Kidney (tissue), 14 donors: ENCODE measurements around the gene SGCD. TPM values are rescaled to one million over a fixed set of nuclear protein-coding genes. Genes with fewer than 3 reads are reported as not detected.

Experiments
- DNase-seq, 5 donors: peaks; one replicate each; pipeline ENCODE4 v3.0.0-alpha.2; 2013 to 2020
- FAIRE-seq: peaks from 2 replicates; lab custom pipeline; 2012; peaks lifted over from hg19 to GRCh38; lab: Jason Lieb, UNC
- H3K27ac ChIP-seq, 2 donors: one replicate each; pipeline ENCODE4 v1.7.0; 2013; ENCODE audit warnings: low read depth in 2 of 2, low read length in 2 of 2, inconsistent platforms in 1 of 2
- H3K27me3 ChIP-seq: one replicate; pipeline ENCODE4 v1.7.1; 2013; ENCODE audit warnings: low read length, inconsistent platforms; ENCODE audit not compliant: control insufficient read depth, insufficient read depth
- H3K36me3 ChIP-seq, 3 donors: one replicate each; pipeline versions ENCODE4 v1.7.0 to v1.7.1; 2013; ENCODE audit warnings: low read length in 3 of 3, control low read depth in 1 of 3, inconsistent platforms in 1 of 3; ENCODE audit not compliant: insufficient read depth in 3 of 3, control insufficient read depth in 2 of 3
- H3K4me1 ChIP-seq, 3 donors: one replicate each; pipeline versions ENCODE4 v1.7.0 to v1.7.1; 2013; ENCODE audit warnings: low read length in 3 of 3, inconsistent platforms in 1 of 3, low read depth in 1 of 3; ENCODE audit not compliant: control insufficient read depth in 2 of 3, insufficient read depth in 2 of 3
- H3K4me3 ChIP-seq, 3 donors: one replicate each; pipeline versions ENCODE4 v1.7.0 to v1.8.1; 2013; ENCODE audit warnings: low read length in 3 of 3, control low read depth in 1 of 3, inconsistent platforms in 1 of 3
- H3K9ac ChIP-seq, 3 donors: one replicate each; pipeline versions ENCODE4 v1.7.0 to v1.7.1; 2013; ENCODE audit warnings: low read length in 3 of 3, control low read depth in 1 of 3, inconsistent platforms in 1 of 3
- H3K9me3 ChIP-seq, 3 donors: one replicate each; pipeline versions ENCODE4 v1.7.0 to v1.7.1; 2013; ENCODE audit warnings: low read length in 3 of 3, control low read depth in 1 of 3, inconsistent platforms in 1 of 3; ENCODE audit not compliant: control insufficient read depth in 2 of 3, insufficient read depth in 1 of 3
- CTCF ChIP-seq: IDR thresholded peaks from 3 replicates; pipeline ENCODE4 v1.5.1; 2012; ENCODE audit warnings: mild to moderate bottlenecking, moderate library complexity, borderline replicate concordance; ENCODE audit not compliant: insufficient read depth; ENCODE audit errors: extremely low read depth
- intact Hi-C: fragments of 100-400 bp; cut with DNase I; formaldehyde crosslinking; loops from one replicate; pipeline ENCODE4 v1.11.1; 2022
- polyA plus RNA-seq: library from polyadenylated mRNA; stranded (reverse); fragments of 350-450 nt; fragmentation: Illumina TruSeq; extraction: RNeasy Lipid Tissue Mini Kit (QIAGEN cat#74804); gene quantifications from one replicate; pipeline ENCODE4 v1.2.3, GENCODE V29; 2014; ENCODE audit warnings: low read depth, low replicate concordance; ENCODE audit not compliant: insufficient read depth
- total RNA-seq: library from RNA; stranded (reverse); fragmentation: NEBNext Ultra II Directional; extraction: Animal tissue kit (Norgen Biotek cat#: 25700); gene quantifications from one replicate; pipeline ENCODE4 v1.2.1, GENCODE V29; 2021
- donor health status: control.
- donor health status: control.
- donor health status: control.
- donor health status: control.
- donor health status: control.
- donor health status: DM: yes; HTN: yes; CAD: no.
- donor health status: Normal renal cell carcinoma (clear cell type).

SGCD gene
- total and polyA plus RNA-seq, 2 donors from 2014 or later: 0.99 to 2.7 TPM

GRCh38 chr5:156526081-156526925 lies 199.3 kb downstream of the SGCD start:
- TF ChIP-seq CTCF: no peak
- Histone ChIP-seq H3K4me3 (no peak overlapping the region), H3K27me3 (no peaks in the 10 kb centered on the region), H3K36me3 (no peaks in the 10 kb centered on the region), H3K9me3 (peaks cover 0 to 1% (median 0%) of the 10 kb centered on the region in 3 donors), H3K9ac (no peak overlapping the region), H3K27ac (no peak overlapping the region), H3K4me1 (no peaks in the 10 kb centered on the region)
- peak in 2 of 5 donors; percentile 58 to 72 for DNase-seq
- FAIRE-seq: no peak
- intact Hi-C loops: no loop called here

- Histone ChIP-seq H3K27me3 (no peaks in the 10 kb centered on the region), H3K9me3 (no peaks in the 10 kb centered on the region), H3K36me3 (no peaks in the 10 kb centered on the region), H3K4me3 (no peak overlapping the region), H3K9ac (no peak overlapping the region), H3K4me1 (no peaks in the 10 kb centered on the region), H3K27ac (no peak overlapping the region)
- intact Hi-C loops: no loop called here
- DNase-seq (no peak), FAIRE-seq (no peak)
- TF ChIP-seq CTCF: no peak
These were observed 200.6 kb downstream of the SGCD start for GRCh38 chr5:156527611-156528010.

- H3K36me3 ChIP-seq: no peaks in the 10 kb centered on the region
- FAIRE-seq (no peak), DNase-seq (no peak)
- no peaks in the 10 kb centered on the region for H3K27me3 ChIP-seq
- no peak for TF ChIP-seq CTCF
- no peak overlapping the region for H3K4me3 ChIP-seq
- H3K9me3 ChIP-seq: no peaks in the 10 kb centered on the region
- intact Hi-C loops: no loop called here
- no peak overlapping the region for H3K27ac ChIP-seq
- H3K9ac ChIP-seq: no peak overlapping the region
- H3K4me1 ChIP-seq: no peaks in the 10 kb centered on the region
These were observed 201.7 kb downstream of the SGCD start for GRCh38 chr5:156528673-156529072.

- Histone ChIP-seq H3K27me3 (no peaks in the 10 kb centered on the region), H3K9ac (no peak overlapping the region), H3K4me3 (no peak overlapping the region), H3K4me1 (no peaks in the 10 kb centered on the region), H3K27ac (no peak overlapping the region), H3K36me3 (no peaks in the 10 kb centered on the region), H3K9me3 (no peaks in the 10 kb centered on the region)
- intact Hi-C loops: no loop called here
- DNase-seq (peak in 1 of 5 donors; percentile 51), FAIRE-seq (no peak)
- no peak for TF ChIP-seq CTCF
These were observed 202.9 kb downstream of the SGCD start for GRCh38 chr5:156529892-156530291.
